NB4 (cell line): Measurements from ENCODE around the gene KCNQ5.

Source experiments
- MAX ChIP-seq: IDR thresholded peaks from 2 replicates; pipeline ENCODE4 v1.6.1; 2011; ENCODE audit warnings: low read depth, low read length
- MYC ChIP-seq: IDR thresholded peaks from 2 replicates; pipeline ENCODE4 v1.6.1; 2011; ENCODE audit warnings: low read depth, low read length
- POLR2A ChIP-seq: IDR thresholded peaks from 2 replicates; pipeline ENCODE4 v1.6.1; 2011; ENCODE audit warnings: mild to moderate bottlenecking; ENCODE audit not compliant: insufficient read length; ENCODE audit errors: extremely low read depth
- TF ChIP-seq, protein P1 (sequence below): IDR thresholded peaks from one replicate; pipeline ENCODE4 v1.5.1; 2012; ENCODE audit warnings: low read depth, low read length

GRCh38 chr6:73152556-73152955, 530.7 kb downstream of the KCNQ5 start:
- TF ChIP-seq, protein P1, sequence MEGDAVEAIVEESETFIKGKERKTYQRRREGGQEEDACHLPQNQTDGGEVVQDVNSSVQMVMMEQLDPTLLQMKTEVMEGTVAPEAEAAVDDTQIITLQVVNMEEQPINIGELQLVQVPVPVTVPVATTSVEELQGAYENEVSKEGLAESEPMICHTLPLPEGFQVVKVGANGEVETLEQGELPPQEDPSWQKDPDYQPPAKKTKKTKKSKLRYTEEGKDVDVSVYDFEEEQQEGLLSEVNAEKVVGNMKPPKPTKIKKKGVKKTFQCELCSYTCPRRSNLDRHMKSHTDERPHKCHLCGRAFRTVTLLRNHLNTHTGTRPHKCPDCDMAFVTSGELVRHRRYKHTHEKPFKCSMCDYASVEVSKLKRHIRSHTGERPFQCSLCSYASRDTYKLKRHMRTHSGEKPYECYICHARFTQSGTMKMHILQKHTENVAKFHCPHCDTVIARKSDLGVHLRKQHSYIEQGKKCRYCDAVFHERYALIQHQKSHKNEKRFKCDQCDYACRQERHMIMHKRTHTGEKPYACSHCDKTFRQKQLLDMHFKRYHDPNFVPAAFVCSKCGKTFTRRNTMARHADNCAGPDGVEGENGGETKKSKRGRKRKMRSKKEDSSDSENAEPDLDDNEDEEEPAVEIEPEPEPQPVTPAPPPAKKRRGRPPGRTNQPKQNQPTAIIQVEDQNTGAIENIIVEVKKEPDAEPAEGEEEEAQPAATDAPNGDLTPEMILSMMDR, result no peak
- TF ChIP-seq POLR2A (no peak), MAX (no peak), MYC (no peak)
